HG03442 (cell line): ENCODE data around the gene HOXC12.

ENCODE experiments used
- ATAC-seq: cut with Tn5 transposase; IDR thresholded peaks from one replicate; pipeline ENCODE4 v1.9.1; 2021; ENCODE audit warnings: mild to moderate bottlenecking, moderate library complexity; ENCODE audit not compliant: unreplicated experiment

Gene HOXC12

GRCh38 chr12:53995378-53996239 is 40.9 kb downstream of the HOXC12 start:
- ATAC-seq, result no peak

GRCh38 chr12:53996240-53997203 is 41.8 kb downstream of the HOXC12 start:
- no peak for ATAC-seq

- no peak for ATAC-seq
These were observed 42.8 kb downstream of the HOXC12 start for GRCh38 chr12:53997204-53998109.

GRCh38 chr12:53998110-53998899 is 43.6 kb downstream of the HOXC12 start:
- ATAC-seq, result no peak

- ATAC-seq, result no peak
These were observed 44.2 kb downstream of the HOXC12 start for GRCh38 chr12:53998900-53999236.

- ATAC-seq, result no peak
These were observed 44.9 kb downstream of the HOXC12 start for GRCh38 chr12:53999559-54000115.

GRCh38 chr12:54000116-54001114 is 45.7 kb downstream of the HOXC12 start, which contains the start of gene HOXC9:
TSS of gene HOXC9 (plus strand) at chr12:54000161. CDS start at chr12:54000189, 28 bp downstream.
- no peak for ATAC-seq

GRCh38 chr12:54001283-54002187 is 46.8 kb downstream of the HOXC12 start:
- no peak for ATAC-seq

- no peak for ATAC-seq
These were observed 47.7 kb downstream of the HOXC12 start for GRCh38 chr12:54002278-54002914.

GRCh38 chr12:54002915-54003389 is 48.2 kb downstream of the HOXC12 start:
- no peak for ATAC-seq

GRCh38 chr12:54003625-54004024 is 48.9 kb downstream of the HOXC12 start:
- no peak for ATAC-seq

GRCh38 chr12:54004063-54004840 is 49.5 kb downstream of the HOXC12 start:
- ATAC-seq, result no peak

GRCh38 chr12:54004841-54005530 is 50.3 kb downstream of the HOXC12 start:
- ATAC-seq, result no peak

- ATAC-seq, result no peak
These were observed 50.8 kb downstream of the HOXC12 start for GRCh38 chr12:54005531-54005852.

GRCh38 chr12:54005853-54006558 is 51.3 kb downstream of the HOXC12 start:
- ATAC-seq, result peak; percentile 72
